Nephron progenitor cell (in vitro differentiated cells): Measurements from ENCODE around the gene TMEM86A.

ENCODE experiments used
- DNase-seq: peaks from one replicate; pipeline ENCODE4 v3.0.0; 2021
- H3K27ac Mint-ChIP-seq: 2 replicates; pipeline ENCODE4 v1.8.0; 2021; ENCODE audit warnings: mild to moderate bottlenecking, moderate library complexity, mixed read lengths
- H3K27me3 Mint-ChIP-seq: 2 replicates; pipeline ENCODE4 v1.8.0; 2021; ENCODE audit warnings: mild to moderate bottlenecking, low read depth, mixed read lengths; ENCODE audit not compliant: poor library complexity
- H3K36me3 Mint-ChIP-seq: 2 replicates; pipeline ENCODE4 v1.8.0; 2021; ENCODE audit warnings: low read depth, mixed read lengths
- H3K4me1 Mint-ChIP-seq: 2 replicates; pipeline ENCODE4 v1.8.0; 2021; ENCODE audit warnings: mixed read lengths
- H3K4me3 Mint-ChIP-seq: 2 replicates; pipeline ENCODE4 v1.8.0; 2021; ENCODE audit warnings: mild to moderate bottlenecking, moderate library complexity, mixed read lengths
- H3K9me3 Mint-ChIP-seq: 2 replicates; pipeline ENCODE4 v1.8.0; 2021; ENCODE audit warnings: mild to moderate bottlenecking, moderate library complexity, mixed read lengths
- TF ChIP-seq, protein P1 (sequence below): fragments of 200-600 bp; sonication (generic); IDR thresholded peaks from 2 replicates; pipeline ENCODE4 v1.5.0; 2021; ENCODE audit warnings: antibody characterized with exemption

The TMEM86A gene

DNA sequence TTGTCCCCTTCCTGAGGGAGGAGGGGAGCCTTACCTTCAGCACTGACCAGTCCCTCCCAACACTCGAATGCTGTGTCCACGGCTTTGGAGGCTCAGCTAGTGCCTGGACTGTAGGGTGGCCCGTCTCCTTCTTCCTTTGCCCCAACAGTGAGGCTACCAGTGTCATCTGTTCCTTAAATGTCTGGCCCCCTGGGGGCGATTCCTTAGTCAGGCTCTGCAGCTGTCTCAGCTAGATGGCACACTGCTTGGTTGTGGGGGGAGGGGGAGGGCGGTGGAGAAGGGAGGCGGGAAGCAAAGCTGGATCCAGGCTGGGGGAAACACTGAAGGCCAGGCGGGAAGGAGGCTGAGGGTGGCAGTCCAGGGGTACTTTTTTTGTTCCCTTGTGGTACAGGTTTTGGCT is 27.5 kb downstream of the TMEM86A start, which contains the start of gene IGSF22:
Gene IGSF22 (minus strand): TSS at position 149 of the 400 bp plus-strand sequence. CDS start 1,952 bp downstream, outside the sequence.
- H3K27me3 Mint-ChIP-seq = peaks cover 19% of the 10 kb centered on the region
- H3K4me1 Mint-ChIP-seq = peaks cover 47% of the 10 kb centered on the region
- H3K36me3 Mint-ChIP-seq = no peaks in the 10 kb centered on the region
- no peak within 1 kb of the TSS for H3K27ac Mint-ChIP-seq
- H3K4me3 Mint-ChIP-seq = no peak within 1 kb of the TSS
- DNase-seq = no peak
- TF ChIP-seq, protein P1, sequence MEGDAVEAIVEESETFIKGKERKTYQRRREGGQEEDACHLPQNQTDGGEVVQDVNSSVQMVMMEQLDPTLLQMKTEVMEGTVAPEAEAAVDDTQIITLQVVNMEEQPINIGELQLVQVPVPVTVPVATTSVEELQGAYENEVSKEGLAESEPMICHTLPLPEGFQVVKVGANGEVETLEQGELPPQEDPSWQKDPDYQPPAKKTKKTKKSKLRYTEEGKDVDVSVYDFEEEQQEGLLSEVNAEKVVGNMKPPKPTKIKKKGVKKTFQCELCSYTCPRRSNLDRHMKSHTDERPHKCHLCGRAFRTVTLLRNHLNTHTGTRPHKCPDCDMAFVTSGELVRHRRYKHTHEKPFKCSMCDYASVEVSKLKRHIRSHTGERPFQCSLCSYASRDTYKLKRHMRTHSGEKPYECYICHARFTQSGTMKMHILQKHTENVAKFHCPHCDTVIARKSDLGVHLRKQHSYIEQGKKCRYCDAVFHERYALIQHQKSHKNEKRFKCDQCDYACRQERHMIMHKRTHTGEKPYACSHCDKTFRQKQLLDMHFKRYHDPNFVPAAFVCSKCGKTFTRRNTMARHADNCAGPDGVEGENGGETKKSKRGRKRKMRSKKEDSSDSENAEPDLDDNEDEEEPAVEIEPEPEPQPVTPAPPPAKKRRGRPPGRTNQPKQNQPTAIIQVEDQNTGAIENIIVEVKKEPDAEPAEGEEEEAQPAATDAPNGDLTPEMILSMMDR = no peak
- no peaks in the 10 kb centered on the region for H3K9me3 Mint-ChIP-seq

DNA sequence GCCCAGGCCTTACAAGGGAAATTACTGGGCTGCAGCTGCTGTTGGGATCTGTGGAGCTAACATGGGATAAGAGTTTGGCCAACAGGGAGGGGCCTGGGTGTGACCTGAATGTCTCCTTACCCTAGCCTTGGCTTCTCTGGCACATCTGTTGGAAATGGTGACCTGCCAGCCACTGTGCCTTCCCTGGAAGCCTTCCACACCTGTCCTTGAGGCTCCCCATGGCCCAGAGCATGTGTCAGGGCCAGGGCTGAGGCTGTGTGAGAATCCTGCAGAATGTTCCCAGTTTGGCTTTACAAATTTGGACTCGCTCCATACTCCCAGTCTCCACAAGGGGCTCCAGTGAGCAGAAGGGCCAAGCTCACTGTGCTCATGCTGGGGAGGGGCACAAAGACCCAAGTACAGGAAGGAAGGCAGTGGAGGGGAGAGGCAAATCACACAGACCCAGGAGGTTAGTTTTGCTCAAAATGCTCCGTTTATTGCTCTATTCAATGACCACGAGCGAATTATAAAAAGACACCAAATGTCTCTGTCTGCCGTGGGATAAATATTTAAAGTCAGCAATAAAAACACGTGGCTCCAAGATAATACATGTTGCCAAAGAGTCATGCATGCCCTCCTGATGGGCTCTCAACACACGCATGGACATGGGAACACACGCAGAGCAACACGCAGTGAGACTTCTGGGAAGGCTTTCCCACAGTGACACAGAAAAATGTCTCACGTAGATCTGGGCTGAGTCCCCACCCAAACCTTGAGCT is 29.1 kb downstream of the TMEM86A start:
- Mint-ChIP-seq H3K27ac (no peak overlapping the region), H3K36me3 (no peaks in the 10 kb centered on the region), H3K4me1 (peaks cover 33% of the 10 kb centered on the region), H3K4me3 (no peak overlapping the region), H3K27me3 (peaks cover 19% of the 10 kb centered on the region), H3K9me3 (no peaks in the 10 kb centered on the region)
- TF ChIP-seq, protein P1 = peak; percentile 83
- peak; percentile 69 for DNase-seq

DNA sequence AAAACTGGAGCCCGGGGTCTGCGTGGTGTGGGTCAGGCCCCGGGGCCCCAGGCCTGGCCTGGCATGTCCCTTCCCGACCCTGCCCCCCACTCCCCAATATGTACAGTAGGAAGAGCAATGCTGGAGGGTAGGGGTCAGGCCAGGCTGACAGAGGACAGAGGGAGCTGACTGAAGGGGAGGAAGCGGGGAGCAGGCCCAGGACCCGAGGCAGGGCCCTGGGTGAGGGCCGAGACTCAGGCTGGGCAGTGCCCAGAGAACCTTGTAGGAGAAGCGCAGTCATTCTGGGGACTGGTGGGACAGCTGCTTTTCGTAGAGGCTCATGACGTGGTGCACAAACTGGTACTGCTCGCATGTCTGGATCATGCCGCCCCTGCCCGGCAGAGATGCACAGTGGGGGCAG is 30.1 kb downstream of the TMEM86A start:
- H3K4me1 Mint-ChIP-seq = peaks cover 23% of the 10 kb centered on the region
- no peak for DNase-seq
- H3K27me3 Mint-ChIP-seq = peaks cover 18% of the 10 kb centered on the region
- H3K4me3 Mint-ChIP-seq = no peak overlapping the region
- no peaks in the 10 kb centered on the region for H3K9me3 Mint-ChIP-seq
- TF ChIP-seq, protein P1 = no peak
- no peak overlapping the region for H3K27ac Mint-ChIP-seq
- no peaks in the 10 kb centered on the region for H3K36me3 Mint-ChIP-seq

DNA sequence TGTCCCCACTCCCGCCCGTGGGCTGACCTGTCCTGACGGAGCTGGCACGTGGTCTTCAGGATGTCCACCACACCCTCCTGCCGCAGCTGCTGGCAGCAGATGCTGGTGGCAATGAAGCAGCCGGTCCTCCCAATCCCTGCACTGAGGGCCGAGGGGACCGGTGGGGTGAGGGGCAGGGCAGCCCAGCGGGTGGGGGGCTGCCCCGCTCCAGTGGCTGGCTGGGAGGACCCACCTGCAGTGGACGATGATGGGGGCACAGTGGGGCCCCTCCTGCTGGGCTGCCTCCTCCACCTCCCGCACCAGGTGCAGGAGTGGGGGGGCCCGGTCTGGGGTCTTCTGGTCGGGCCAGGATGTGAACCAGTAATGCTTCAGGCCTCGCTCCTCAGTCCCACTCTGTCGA is 30.8 kb downstream of the TMEM86A start:
- Mint-ChIP-seq H3K4me1 (peaks cover 17% of the 10 kb centered on the region), H3K4me3 (no peak overlapping the region), H3K27me3 (peaks cover 14% of the 10 kb centered on the region), H3K9me3 (no peaks in the 10 kb centered on the region), H3K36me3 (no peaks in the 10 kb centered on the region), H3K27ac (no peak overlapping the region)
- TF ChIP-seq, protein P1 = no peak
- no peak for DNase-seq

DNA sequence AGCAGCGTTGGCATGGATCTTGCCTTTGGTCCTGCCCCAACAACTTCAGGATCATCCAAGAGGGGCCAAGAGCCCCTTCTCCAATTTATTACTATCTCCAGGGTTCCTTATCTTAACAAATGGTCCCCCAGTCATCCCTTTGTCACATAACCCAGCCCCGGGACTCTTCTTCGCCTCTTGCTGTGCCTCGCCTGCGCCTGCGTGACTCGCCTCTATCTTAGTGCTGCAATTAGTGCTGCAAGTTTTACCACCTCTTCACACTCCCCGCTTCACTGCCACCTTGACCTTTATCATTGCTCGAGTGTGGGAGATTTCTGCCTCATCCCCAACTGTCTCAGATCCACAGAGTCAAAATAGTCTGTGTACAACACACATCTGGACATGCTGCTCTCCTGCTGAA is 31.4 kb downstream of the TMEM86A start:
- no peaks in the 10 kb centered on the region for H3K9me3 Mint-ChIP-seq

More for the DNA sequence above, 31.4 kb downstream of the TMEM86A start:
- TF ChIP-seq, protein P1 = no peak
- DNase-seq = no peak
- Mint-ChIP-seq H3K4me1 (peaks cover 17% of the 10 kb centered on the region), H3K4me3 (no peak overlapping the region), H3K27ac (no peak overlapping the region), H3K27me3 (peaks cover 11% of the 10 kb centered on the region), H3K36me3 (no peaks in the 10 kb centered on the region)
